Erythroblast (primary cell): Measurements from ENCODE around the gene USP35.

Experiments used
- GATA1 ChIP-seq: IDR thresholded peaks from 2 replicates; pipeline ENCODE4 v1.6.1; 2011; ENCODE audit warnings: low read depth, mild to moderate bottlenecking, control low read depth, low read length, moderate library complexity
- POLR2A ChIP-seq: IDR thresholded peaks from 2 replicates; pipeline ENCODE4 v1.6.1; 2011; ENCODE audit warnings: mild to moderate bottlenecking, low read length

GRCh38 chr11:78188286-78189173 lies at the start of gene USP35, which contains the start of gene KCTD21:
- TF ChIP-seq POLR2A: peak; percentile 47
- TF ChIP-seq GATA1: no peak
